ENCODE data around the gene PRR3.

Gene PRR3

GRCh38 chr6:30541515-30542403 is 15.3 kb upstream of the PRR3 start:
- DNase-seq = peak; percentile 82

- DNase-seq = no peak
These were observed 14.7 kb upstream of the PRR3 start for GRCh38 chr6:30542404-30542725.

- no peak for DNase-seq
These were observed 14.2 kb upstream of the PRR3 start for GRCh38 chr6:30542915-30543314.

GRCh38 chr6:30543821-30544220 is 13.3 kb upstream of the PRR3 start:
- DNase-seq = no peak

- no peak for DNase-seq
These were observed 12.3 kb upstream of the PRR3 start for GRCh38 chr6:30544666-30545272.

GRCh38 chr6:30547454-30547853 is 9.6 kb upstream of the PRR3 start:
- DNase-seq = no peak

- no peak for DNase-seq
These were observed 8.7 kb upstream of the PRR3 start for GRCh38 chr6:30548375-30548774.

- no peak for DNase-seq
These were observed 2.7 kb upstream of the PRR3 start for GRCh38 chr6:30554404-30554803.

- no peak for DNase-seq
These were observed 1.9 kb upstream of the PRR3 start for GRCh38 chr6:30554962-30555815.

- DNase-seq = no peak
These were observed 1.4 kb upstream of the PRR3 start for GRCh38 chr6:30555816-30556065.

- peak; percentile 99 for DNase-seq
These were observed 809 bp upstream of the PRR3 start, which contains the start of gene GNL1 for GRCh38 chr6:30556066-30556905. TSS of gene GNL1 (minus strand) at chr6:30556489. CDS start at chr6:30556203, 286 bp downstream.

GRCh38 chr6:30557683-30557981 is 537 bp downstream of the PRR3 start:
- no peak for DNase-seq

- no peak for DNase-seq
These were observed 3.8 kb downstream of the PRR3 start for GRCh38 chr6:30560930-30561329.

- DNase-seq = no peak
These were observed 5.7 kb downstream of the PRR3 start for GRCh38 chr6:30562470-30563425.

- DNase-seq = no peak
These were observed 7.0 kb downstream of the PRR3 start for GRCh38 chr6:30564114-30564513.

- DNase-seq = no peak
These were observed 8.7 kb downstream of the PRR3 start for GRCh38 chr6:30565772-30566171.

- peak; percentile 63 for DNase-seq
These were observed 11.2 kb downstream of the PRR3 start for GRCh38 chr6:30568245-30568644.

GRCh38 chr6:30570263-30570662 is 13.2 kb downstream of the PRR3 start:
- no peak for DNase-seq

- DNase-seq = no peak
These were observed 13.6 kb downstream of the PRR3 start for GRCh38 chr6:30570740-30571074.

GRCh38 chr6:30571075-30571761 is 14.1 kb downstream of the PRR3 start, which contains the start of gene ABCF1:
TSS of gene ABCF1 (plus strand) at chr6:30571442. CDS start at chr6:30571488, 46 bp downstream.
- DNase-seq = peak; percentile 100

GRCh38 chr6:30571762-30572082 is 14.6 kb downstream of the PRR3 start:
- DNase-seq = no peak

All from activated naive CD4-positive, alpha-beta T cell treated with Interleukin-2 at 50 U/mL for 16 hours (primary cell).